ENCODE results near the gene EBP. TPM values are rescaled to one million over a fixed set of nuclear protein-coding genes. Genes with fewer than 3 reads are reported as not detected.

EBP gene
- total RNA-seq, 4 donors from 2014 or later: 43.5 to 87.0 (median 64.1) TPM

DNA sequence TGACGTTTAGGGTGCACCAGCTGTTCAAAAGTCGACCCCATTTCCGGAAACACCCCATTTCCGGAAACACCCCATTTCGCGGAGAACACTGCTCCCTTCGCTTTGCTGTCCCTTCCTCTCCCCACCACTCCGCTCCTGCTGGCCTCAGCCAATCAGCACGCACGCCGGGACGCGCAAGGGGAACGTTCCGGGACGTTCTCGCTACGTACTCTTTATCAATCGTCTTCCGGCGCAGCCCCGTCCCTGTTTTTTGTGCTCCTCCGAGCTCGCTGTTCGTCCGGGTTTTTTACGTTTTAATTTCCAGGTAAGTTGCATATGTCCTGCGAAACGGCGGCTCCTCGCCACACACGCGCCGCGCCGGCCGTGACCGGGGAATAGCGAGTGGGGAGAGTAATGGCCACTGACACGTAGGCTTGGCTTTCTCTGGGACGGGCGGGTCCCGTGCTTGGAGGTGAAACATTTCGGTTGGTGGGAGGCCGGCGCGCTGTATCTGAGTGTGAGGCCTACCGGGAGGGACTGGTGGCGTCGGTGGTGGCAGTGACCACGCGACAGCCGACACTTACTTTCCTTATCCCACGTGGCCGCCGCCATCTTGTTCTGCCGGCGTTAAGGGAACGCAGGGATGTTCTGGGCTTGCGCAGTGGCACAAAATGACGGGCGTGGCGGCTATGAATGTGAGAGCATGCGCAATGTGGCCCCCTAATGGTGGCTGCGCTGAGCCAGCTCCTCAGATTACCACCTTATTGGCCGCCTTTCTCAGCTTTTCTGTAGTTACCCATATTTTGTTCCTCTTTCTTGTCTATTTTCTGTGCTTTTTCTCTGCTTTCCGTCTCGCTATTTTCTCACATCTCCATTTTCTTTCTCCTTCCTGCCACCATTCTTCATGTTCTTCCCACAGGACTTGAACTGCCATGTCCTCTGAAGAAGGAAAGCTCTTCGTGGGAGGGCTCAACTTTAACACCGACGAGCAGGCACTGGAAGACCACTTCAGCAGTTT is 53.0 kb downstream of the EBP start, which contains the start of gene RBM3:
RBM3 (plus strand) TSS at position 215 of the 997 bp plus-strand sequence; CDS start at position 912, 697 bp downstream.
- WGBS, 2 donors: 1 to 49% methylated on average over 63 to 71 of the region's 71 CpGs
- peak; percentile 91 to 98 for DNase-seq (ENCODE audit: low spot score in 2 of 2)
- intact Hi-C loops (cut with DNase I; ENCODE audit: low total_unique reads): no loop called here
- TF ChIP-seq, protein P1, sequence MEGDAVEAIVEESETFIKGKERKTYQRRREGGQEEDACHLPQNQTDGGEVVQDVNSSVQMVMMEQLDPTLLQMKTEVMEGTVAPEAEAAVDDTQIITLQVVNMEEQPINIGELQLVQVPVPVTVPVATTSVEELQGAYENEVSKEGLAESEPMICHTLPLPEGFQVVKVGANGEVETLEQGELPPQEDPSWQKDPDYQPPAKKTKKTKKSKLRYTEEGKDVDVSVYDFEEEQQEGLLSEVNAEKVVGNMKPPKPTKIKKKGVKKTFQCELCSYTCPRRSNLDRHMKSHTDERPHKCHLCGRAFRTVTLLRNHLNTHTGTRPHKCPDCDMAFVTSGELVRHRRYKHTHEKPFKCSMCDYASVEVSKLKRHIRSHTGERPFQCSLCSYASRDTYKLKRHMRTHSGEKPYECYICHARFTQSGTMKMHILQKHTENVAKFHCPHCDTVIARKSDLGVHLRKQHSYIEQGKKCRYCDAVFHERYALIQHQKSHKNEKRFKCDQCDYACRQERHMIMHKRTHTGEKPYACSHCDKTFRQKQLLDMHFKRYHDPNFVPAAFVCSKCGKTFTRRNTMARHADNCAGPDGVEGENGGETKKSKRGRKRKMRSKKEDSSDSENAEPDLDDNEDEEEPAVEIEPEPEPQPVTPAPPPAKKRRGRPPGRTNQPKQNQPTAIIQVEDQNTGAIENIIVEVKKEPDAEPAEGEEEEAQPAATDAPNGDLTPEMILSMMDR (IDR thresholded peaks at IDR 0.05): no peak
- TF ChIP-seq POLR2A (IDR thresholded peaks at IDR 0.05): peak in 1 of 2 donors; percentile 58
- peak within 1 kb of the TSS; percentile 42 for H3K4me3 ChIP-seq (ENCODE audit: low read depth, poor library complexity, severe bottlenecking)

DNA sequence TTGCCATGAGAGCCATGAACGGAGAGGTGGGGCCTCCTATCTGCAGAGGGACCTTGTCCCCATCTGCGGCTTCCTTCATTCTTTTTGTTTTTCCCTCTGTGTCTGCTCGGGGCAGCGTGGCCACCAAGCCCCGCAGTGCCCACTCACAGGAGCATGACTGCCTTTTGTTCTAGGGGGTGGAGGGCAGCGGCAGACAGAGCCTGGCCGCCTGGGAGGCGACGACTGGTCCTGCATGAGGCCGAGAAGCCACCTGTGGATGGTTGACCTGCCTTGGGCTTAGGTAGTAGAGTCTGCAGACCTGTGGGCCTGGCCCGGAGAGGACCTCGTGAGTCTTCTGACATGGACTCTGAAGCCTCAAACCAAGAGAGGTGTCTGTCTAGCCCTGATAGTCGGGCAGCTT is 54.0 kb downstream of the EBP start:
- H3K4me3 ChIP-seq (ENCODE audit: low read depth, poor library complexity, severe bottlenecking): peak overlapping the region; percentile 38
- intact Hi-C loops (cut with DNase I; ENCODE audit: low total_unique reads): no loop called here
- TF ChIP-seq, protein P1 (IDR thresholded peaks at IDR 0.05): no peak
- no peak for TF ChIP-seq POLR2A (IDR thresholded peaks at IDR 0.05)
- DNase-seq (ENCODE audit: low spot score in 2 of 2): no peak
- WGBS, 2 donors: 69 to 80% methylated on average over 5 to 13 of the region's 13 CpGs

DNA sequence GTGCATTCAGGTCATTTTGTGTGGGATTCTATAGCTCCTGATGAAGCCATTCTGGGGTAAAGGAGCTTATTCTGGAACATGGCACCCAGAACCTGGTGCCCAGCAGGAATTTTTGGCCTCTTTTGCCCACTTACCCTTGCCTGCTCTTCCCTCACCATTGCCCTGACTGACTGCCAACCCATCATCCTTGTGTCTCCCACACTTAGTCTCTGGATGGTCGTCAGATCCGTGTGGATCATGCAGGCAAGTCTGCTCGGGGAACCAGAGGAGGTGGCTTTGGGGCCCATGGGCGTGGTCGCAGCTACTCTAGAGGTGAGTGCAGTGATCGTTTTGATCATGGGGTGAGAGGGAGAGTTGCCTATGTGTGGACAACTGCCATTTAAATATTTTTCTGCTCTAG is 54.5 kb downstream of the EBP start:
- no peak overlapping the region for H3K4me3 ChIP-seq (ENCODE audit: low read depth, poor library complexity, severe bottlenecking)
- DNase-seq (ENCODE audit: low spot score in 2 of 2): no peak
- intact Hi-C loops (cut with DNase I; ENCODE audit: low total_unique reads): no loop called here
- TF ChIP-seq POLR2A (IDR thresholded peaks at IDR 0.05): no peak
- TF ChIP-seq, protein P1 (IDR thresholded peaks at IDR 0.05): no peak
- WGBS, 2 donors: 60 to 64% methylated on average over 2 to 6 of the region's 6 CpGs

Other genes starting within 250 kb of the EBP start
- not detected for gene SSX3, start 165.1 kb upstream of the EBP start, total RNA-seq
- not detected for gene SSX4, start 138.3 kb upstream of the EBP start, total RNA-seq
- gene SSX4B, start 109.8 kb upstream of the EBP start, total RNA-seq: not detected
- gene SLC38A5, start 51.5 kb upstream of the EBP start, total RNA-seq: 10 to 100 TPM; 21.8 to 34.2 (median 25.4) TPM
- gene FTSJ1, start 45.6 kb upstream of the EBP start, total RNA-seq: 10 to 100 TPM; 29.8 to 46.4 (median 42.2) TPM
- gene PORCN, start 12.8 kb upstream of the EBP start, total RNA-seq: 10 to 100 TPM; 18.6 to 32.0 (median 23.2) TPM
- 10 to 100 TPM; 11.6 to 43.8 (median 16.2) TPM for gene TBC1D25, start 17.9 kb downstream of the EBP start, total RNA-seq
- 100 to 1,000 TPM; 162 to 207 (median 198) TPM for gene RBM3, start 52.7 kb downstream of the EBP start, total RNA-seq
- 100 to 1,000 TPM in 3 of 4 donors, 10 to 100 TPM in 1; 87.8 to 143 (median 121) TPM for gene WDR13, start 75.7 kb downstream of the EBP start, total RNA-seq
- 1 to 10 TPM; 1.3 to 4.1 (median 3.2) TPM for gene WAS, start 162.0 kb downstream of the EBP start, total RNA-seq
- gene SUV39H1, start 174.9 kb downstream of the EBP start, total RNA-seq: 10 to 100 TPM in 1 of 4 donors, 1 to 10 TPM in 3; 6.7 to 15.0 (median 9.2) TPM
- gene GLOD5, start 239.9 kb downstream of the EBP start, total RNA-seq: not detected

All from lower leg skin (tissue), 4 donors.